Esophagus muscularis mucosa (tissue), 3 donors: ENCODE results near the gene CASKIN2.

Experiments
- CTCF ChIP-seq, 3 experiments: fragments of 200-600 bp in 2 of 3; fragments of 450-650 bp in 1 of 3; sonication (generic) in 2 of 3; IDR thresholded peaks; one replicate each; pipeline ENCODE4 v1.5.1; 2017 to 2019; ENCODE audit warnings: antibody characterized with exemption in 3 of 3, mild to moderate bottlenecking in 2 of 3, moderate library complexity in 1 of 3
- POLR2A ChIP-seq: fragments of 450-650 bp; IDR thresholded peaks from one replicate; pipeline ENCODE4 v1.6.1; 2017; ENCODE audit warnings: antibody characterized with exemption, moderate library complexity, mild to moderate bottlenecking, low read depth
- POLR2AphosphoS5 ChIP-seq, 2 donors: sonication (generic); formaldehyde crosslinking; IDR thresholded peaks; one replicate each; pipeline ENCODE4 v1.6.1; 2017; ENCODE audit warnings: antibody characterized with exemption in 2 of 2

- TF ChIP-seq CTCF (IDR thresholded peaks at IDR 0.05): no peak
- no peak for TF ChIP-seq POLR2AphosphoS5 (IDR thresholded peaks at IDR 0.05)
- TF ChIP-seq POLR2A: no peak
These were observed 56.1 kb downstream of the CASKIN2 start for GRCh38 chr17:75459246-75459589.
